ENCODE measurements around the gene DMD. TPM values are rescaled to one million over a fixed set of nuclear protein-coding genes. Genes with fewer than 3 reads are reported as not detected.
"Not testable (repeated sequence)": the region's sequence is repeated elsewhere in the genome, so short reads cannot be mapped to it uniquely, and the experiment has no call there.

The DMD gene
- total RNA-seq, 1 experiment from 2014 or later, result 47.2 TPM

GRCh38 chrX:31383991-31384390, 1827.4 kb downstream of the DMD start:
- no peak overlapping the region for H3K4me3 Mint-ChIP-seq (ENCODE audit: unreplicated experiment)
- Histone ChIP-seq H3K9me3 (no peaks in the 10 kb centered on the region), H3K27me3 (replicated peaks; ENCODE audit: control insufficient read depth, insufficient read depth, low read length) (no peaks in the 10 kb centered on the region), H3K36me3 (ENCODE audit: control insufficient read depth, insufficient read depth, low read length) (no peaks in the 10 kb centered on the region), H3K4me1 (no peaks in the 10 kb centered on the region), H3K4me3 (ENCODE audit: low read depth, low read length) (no peak overlapping the region)
- peaks cover 8% of the 10 kb centered on the region for H3K4me1 Mint-ChIP-seq (ENCODE audit: low read depth, unreplicated experiment)
- no TSS peak for BruUV-seq (replicated peaks)
- no peak for TF ChIP-seq CTCF (IDR thresholded peaks at IDR 0.05; ENCODE audit: insufficient read depth in 1 of 2, low read depth in 1 of 2, low read length in 1 of 2, severe bottlenecking in 1 of 2, unreplicated experiment in 1 of 2)
- no peak overlapping the region for H3K27ac Mint-ChIP-seq (ENCODE audit: unreplicated experiment)
- no peak for DNase-seq
- intact Hi-C loops (cut with micrococcal nuclease; ENCODE audit: unreplicated experiment), result no loop called here
- no peaks in the 10 kb centered on the region for H3K9me3 Mint-ChIP-seq (ENCODE audit: unreplicated experiment)
- POLR2A ChIA-PET, result no interaction called here
- CTCF ChIA-PET, result no interaction called here
- H3K36me3 Mint-ChIP-seq (ENCODE audit: insufficient read depth, unreplicated experiment), result peaks cover 6% of the 10 kb centered on the region
- no peaks in the 10 kb centered on the region for H3K27me3 Mint-ChIP-seq (ENCODE audit: insufficient read depth, unreplicated experiment)

- DNase-seq; CTCF ChIA-PET; H3K4me3 ChIP-seq (ENCODE audit: low read depth, low read length); H3K4me1 ChIP-seq; H3K27ac Mint-ChIP-seq (ENCODE audit: unreplicated experiment); H3K27me3 ChIP-seq (replicated peaks; ENCODE audit: control insufficient read depth, insufficient read depth, low read length); H3K9me3 ChIP-seq; H3K27me3 Mint-ChIP-seq (ENCODE audit: insufficient read depth, unreplicated experiment); H3K9me3 Mint-ChIP-seq (ENCODE audit: unreplicated experiment); intact Hi-C loops (cut with micrococcal nuclease; ENCODE audit: unreplicated experiment); H3K36me3 ChIP-seq (ENCODE audit: control insufficient read depth, insufficient read depth, low read length); POLR2A ChIA-PET; BruUV-seq (replicated peaks); H3K4me3 Mint-ChIP-seq (ENCODE audit: unreplicated experiment): not testable (repeated sequence)
- H3K4me1 Mint-ChIP-seq (ENCODE audit: low read depth, unreplicated experiment), result peaks cover 24% of the 10 kb centered on the region
- peaks cover 11% of the 10 kb centered on the region for H3K36me3 Mint-ChIP-seq (ENCODE audit: insufficient read depth, unreplicated experiment)
These were observed 1832.4 kb downstream of the DMD start for GRCh38 chrX:31378973-31379372.

- H3K4me1 ChIP-seq; H3K9me3 Mint-ChIP-seq (ENCODE audit: unreplicated experiment); POLR2A ChIA-PET; H3K4me3 ChIP-seq (ENCODE audit: low read depth, low read length); H3K4me3 Mint-ChIP-seq (ENCODE audit: unreplicated experiment); H3K36me3 ChIP-seq (ENCODE audit: control insufficient read depth, insufficient read depth, low read length); DNase-seq; H3K27me3 ChIP-seq (replicated peaks; ENCODE audit: control insufficient read depth, insufficient read depth, low read length); intact Hi-C loops (cut with micrococcal nuclease; ENCODE audit: unreplicated experiment); H3K9me3 ChIP-seq; BruUV-seq (replicated peaks); H3K27ac Mint-ChIP-seq (ENCODE audit: unreplicated experiment); CTCF ChIA-PET; H3K27me3 Mint-ChIP-seq (ENCODE audit: insufficient read depth, unreplicated experiment): not testable (repeated sequence)
- Mint-ChIP-seq H3K36me3 (ENCODE audit: insufficient read depth, unreplicated experiment) (peaks cover 10% of the 10 kb centered on the region), H3K4me1 (ENCODE audit: low read depth, unreplicated experiment) (peaks cover 23% of the 10 kb centered on the region)
These were observed 1833.5 kb downstream of the DMD start for GRCh38 chrX:31377821-31378220.

GRCh38 chrX:31376408-31377022, 1834.8 kb downstream of the DMD start:
- H3K4me3 Mint-ChIP-seq (ENCODE audit: unreplicated experiment), result no peak overlapping the region
- Histone ChIP-seq H3K4me1 (no peaks in the 10 kb centered on the region), H3K27me3 (replicated peaks; ENCODE audit: control insufficient read depth, insufficient read depth, low read length) (no peaks in the 10 kb centered on the region), H3K36me3 (ENCODE audit: control insufficient read depth, insufficient read depth, low read length) (no peaks in the 10 kb centered on the region), H3K9me3 (no peaks in the 10 kb centered on the region), H3K4me3 (ENCODE audit: low read depth, low read length) (no peak overlapping the region)
- intact Hi-C loops (cut with micrococcal nuclease; ENCODE audit: unreplicated experiment), result no loop called here
- no TSS peak for BruUV-seq (replicated peaks)
- H3K27me3 Mint-ChIP-seq (ENCODE audit: insufficient read depth, unreplicated experiment), result no peaks in the 10 kb centered on the region
- DNase-seq, result no peak
- no peaks in the 10 kb centered on the region for H3K9me3 Mint-ChIP-seq (ENCODE audit: unreplicated experiment)
- ChIA-PET POLR2A (no interaction called here), CTCF (no interaction called here)
- peak overlapping the region; percentile 25 for H3K27ac Mint-ChIP-seq (ENCODE audit: unreplicated experiment)
- TF ChIP-seq CTCF (IDR thresholded peaks at IDR 0.05; ENCODE audit: insufficient read depth in 1 of 2, low read depth in 1 of 2, low read length in 1 of 2, severe bottlenecking in 1 of 2, unreplicated experiment in 1 of 2), result no peak
- peaks cover 5% of the 10 kb centered on the region for H3K36me3 Mint-ChIP-seq (ENCODE audit: insufficient read depth, unreplicated experiment)
- H3K4me1 Mint-ChIP-seq (ENCODE audit: low read depth, unreplicated experiment), result peaks cover 16% of the 10 kb centered on the region

Data from Caco-2 (cell line).